HEK293 (cell line): ENCODE data around the gene RINL.

Experiments used
- CTCF ChIA-PET: fragments of 350-600 bp; formaldehyde crosslinking; extraction: SDS; loops from one replicate; lab custom pipeline; 2021; ENCODE audit warnings: antibody characterized with exemption; lab: Yijun Ruan, JAX
- POLR2A ChIA-PET: fragments of 300-600 bp; formaldehyde crosslinking; extraction: SDS; loops from one replicate; lab custom pipeline; 2020; ENCODE audit warnings: antibody characterized with exemption, inconsistent platforms; lab: Yijun Ruan, JAX
- H3K27ac ChIP-seq: fragments of 200-500 bp; sonication (Bioruptor generic); 2 replicates; pipeline ENCODE4 v1.5.1; 2014; ENCODE audit warnings: low read depth, low read length, control low read depth, inconsistent platforms; ENCODE audit errors: extremely low read depth
- H3K36me3 ChIP-seq, 2 experiments: fragments of 200-500 bp in 1 of 2; sonication (Bioruptor generic) in 1 of 2; 1 replicate in 1 of 2; 2 replicates in 1 of 2; pipeline ENCODE4 v1.5.1; 2014 to 2017; ENCODE audit warnings: inconsistent platforms in 2 of 2, low read length in 2 of 2; ENCODE audit not compliant: control insufficient read depth in 2 of 2, insufficient read depth in 1 of 2
- H3K4me1 ChIP-seq: fragments of 200-500 bp; sonication (Bioruptor generic); 2 replicates; pipeline ENCODE4 v1.5.1; 2014; ENCODE audit warnings: mild to moderate bottlenecking, low read length, inconsistent platforms; ENCODE audit not compliant: control insufficient read depth, insufficient read depth
- H3K4me3 ChIP-seq: 2 replicates; pipeline ENCODE4 v1.5.1; 2011; ENCODE audit warnings: low read depth, mild to moderate bottlenecking, control low read depth, low read length, moderate library complexity
- H3K9me3 ChIP-seq: fragments of 200-500 bp; sonication (Bioruptor generic); 2 replicates; pipeline ENCODE4 v1.5.1; 2014; ENCODE audit warnings: low read depth, low read length, inconsistent platforms; ENCODE audit not compliant: control insufficient read depth, insufficient read depth
- HOXD13 ChIP-seq: sonication (generic); formaldehyde crosslinking; IDR thresholded peaks from 2 replicates; pipeline ENCODE4 v1.8.0; 2022; ENCODE audit warnings: missing genetic modification reagents, borderline replicate concordance
- KLF10 ChIP-seq: fragments of 450-650 bp; IDR thresholded peaks from 2 replicates; pipeline ENCODE4 v1.5.1; 2018; ENCODE audit warnings: missing biosample characterization, mild to moderate bottlenecking, missing genetic modification characterization
- KLF9 ChIP-seq: fragments of 450-650 bp; formaldehyde crosslinking; IDR thresholded peaks from 2 replicates; pipeline ENCODE4 v1.5.1; 2016; ENCODE audit warnings: missing biosample characterization, missing genetic modification characterization, low read depth
- PRDM2 ChIP-seq: fragments of 450-650 bp; formaldehyde crosslinking; IDR thresholded peaks from 2 replicates; pipeline ENCODE4 v1.5.1; 2016; ENCODE audit warnings: missing biosample characterization, missing genetic modification characterization, borderline replicate concordance
- SALL2 ChIP-seq: fragments of 450-650 bp; formaldehyde crosslinking; IDR thresholded peaks from 2 replicates; pipeline ENCODE4 v1.5.0; 2017; ENCODE audit warnings: missing biosample characterization, mild to moderate bottlenecking, missing genetic modification characterization, borderline replicate concordance
- SCRT1 ChIP-seq: fragments of 450-650 bp; formaldehyde crosslinking; IDR thresholded peaks from 2 replicates; pipeline ENCODE4 v1.5.1; 2016; ENCODE audit warnings: missing biosample characterization, missing genetic modification characterization, borderline replicate concordance
- TCF7L2 ChIP-seq: IDR thresholded peaks from 2 replicates; pipeline ENCODE4 v1.6.1; 2011; ENCODE audit warnings: low read depth, mild to moderate bottlenecking, inconsistent platforms, low read length, moderate library complexity, borderline replicate concordance
- ZBTB20 ChIP-seq: fragments of 450-650 bp; formaldehyde crosslinking; IDR thresholded peaks from 2 replicates; pipeline ENCODE4 v1.5.1; 2016; ENCODE audit warnings: missing biosample characterization, missing genetic modification characterization
- ZBTB21 ChIP-seq: fragments of 450-650 bp; formaldehyde crosslinking; IDR thresholded peaks from 2 replicates; pipeline ENCODE4 v1.5.1; 2017; ENCODE audit warnings: missing biosample characterization, missing genetic modification characterization
- ZNF112 ChIP-seq: fragments of 450-650 bp; formaldehyde crosslinking; IDR thresholded peaks from 2 replicates; pipeline ENCODE4 v1.5.0; 2017; ENCODE audit warnings: missing biosample characterization, missing genetic modification characterization
- ZNF175 ChIP-seq: fragments of 450-650 bp; formaldehyde crosslinking; IDR thresholded peaks from 2 replicates; pipeline ENCODE4 v1.5.1; 2016; ENCODE audit warnings: missing biosample characterization, missing genetic modification characterization
- ZNF2 ChIP-seq: fragments of 450-650 bp; formaldehyde crosslinking; IDR thresholded peaks from 2 replicates; pipeline ENCODE4 v1.5.1; 2016; ENCODE audit warnings: missing biosample characterization, missing genetic modification characterization
- ZNF223 ChIP-seq: fragments of 450-650 bp; formaldehyde crosslinking; IDR thresholded peaks from 2 replicates; pipeline ENCODE4 v1.5.1; 2016; ENCODE audit warnings: missing biosample characterization, missing genetic modification characterization
- ZNF26 ChIP-seq: fragments of 450-650 bp; formaldehyde crosslinking; IDR thresholded peaks from 2 replicates; pipeline ENCODE4 v1.5.1; 2016; ENCODE audit warnings: missing biosample characterization, missing genetic modification characterization
- ZNF292 ChIP-seq: fragments of 450-650 bp; formaldehyde crosslinking; IDR thresholded peaks from 2 replicates; pipeline ENCODE4 v1.5.1; 2016; ENCODE audit warnings: low read depth, missing biosample characterization, missing genetic modification characterization, borderline replicate concordance
- ZNF423 ChIP-seq: fragments of 450-650 bp; formaldehyde crosslinking; IDR thresholded peaks from 2 replicates; pipeline ENCODE4 v1.5.1; 2016; ENCODE audit warnings: missing biosample characterization, missing genetic modification characterization
- ZNF654 ChIP-seq: fragments of 450-650 bp; formaldehyde crosslinking; IDR thresholded peaks from 2 replicates; pipeline ENCODE4 v1.5.1; 2016; ENCODE audit warnings: low read depth, missing biosample characterization, missing genetic modification characterization
- ZNF777 ChIP-seq: fragments of 450-650 bp; formaldehyde crosslinking; IDR thresholded peaks from 2 replicates; pipeline ENCODE4 v1.5.1; 2017; ENCODE audit warnings: missing biosample characterization, missing genetic modification characterization, borderline replicate concordance
- ZNF830 ChIP-seq: fragments of 450-650 bp; IDR thresholded peaks from 2 replicates; pipeline ENCODE4 v1.5.0; 2018; ENCODE audit warnings: missing biosample characterization, missing genetic modification characterization, low read depth, mild to moderate bottlenecking, moderate library complexity
- ZSCAN16 ChIP-seq: fragments of 450-650 bp; formaldehyde crosslinking; IDR thresholded peaks from 2 replicates; pipeline ENCODE4 v1.5.1; 2016; ENCODE audit warnings: missing biosample characterization, missing genetic modification characterization
- ZSCAN18 ChIP-seq: fragments of 450-650 bp; formaldehyde crosslinking; IDR thresholded peaks from 2 replicates; pipeline ENCODE4 v1.5.1; 2016; ENCODE audit warnings: missing biosample characterization, missing genetic modification characterization

Gene RINL

GRCh38 chr19:38867171-38867780, 10.8 kb downstream of the RINL start:
- CTCF ChIA-PET = interaction anchor here (0.9 to 5.7 kb wide), 4 partner anchors 14 to 352 kb away, joined by 3 to 48 read pairs (median 4); no protein-coding TSS in a partner anchor
- POLR2A ChIA-PET = interaction anchor here (1.0 to 2.7 kb wide), 2 partner anchors 18 to 23 kb away, joined by 4 to 7 read pairs; no protein-coding TSS in a partner anchor
- peaks cover 4 to 5% of the 10 kb centered on the region in 2 experiments; a peak in 2 of 3 replicates for H3K36me3 ChIP-seq
- no peaks in the 10 kb centered on the region for H3K9me3 ChIP-seq
- peaks cover 13% of the 10 kb centered on the region for H3K4me1 ChIP-seq
- no peak for TF ChIP-seq KLF9 (tag by site-specific recombination)
- H3K27ac ChIP-seq = no peak overlapping the region
- no peak overlapping the region for H3K4me3 ChIP-seq

- H3K4me1 ChIP-seq = peaks cover 18% of the 10 kb centered on the region
- H3K36me3 ChIP-seq = no peaks in the 10 kb centered on the region; a peak in 1 of 3 replicates
- H3K9me3 ChIP-seq = no peaks in the 10 kb centered on the region
- H3K27ac ChIP-seq = peak overlapping the region; percentile 91
- CTCF ChIA-PET = interaction anchor here (0.6 to 5.7 kb wide), 11 partner anchors 9 to 459 kb away, joined by 3 to 48 read pairs (median 4); partner anchors contain the start of genes FAM98C and RINL
- H3K4me3 ChIP-seq = no peak overlapping the region
- POLR2A ChIA-PET = interaction anchor here (0.9 to 2.9 kb wide), 10 partner anchors 10 to 68 kb away, joined by 3 to 35 read pairs (median 4); partner anchors contain the start of genes ECH1, NFKBIB, RINL and SIRT2
- TF ChIP-seq TCF7L2 (no peak), ZBTB21 (tag by site-specific recombination) (peak; percentile 79), ZNF175 (tag by site-specific recombination) (no peak), ZSCAN16 (tag by site-specific recombination) (peak; percentile 78), ZNF112 (tag by site-specific recombination) (no peak), ZNF26 (tag by site-specific recombination) (no peak), ZNF830 (tag by site-specific recombination) (no peak), ZNF777 (tag by site-specific recombination) (no peak), SALL2 (tag by site-specific recombination) (no peak), HOXD13 (CRISPR knock-in tag) (no peak), SCRT1 (tag by site-specific recombination) (peak; percentile 99), KLF10 (peak; percentile 79), ZNF423 (peak; percentile 58; the same call in 1 of the 2 replicates), ZSCAN18 (tag by site-specific recombination) (peak; percentile 14; the same call in 1 of the 2 replicates), ZNF292 (tag by site-specific recombination) (no peak), ZBTB20 (tag by site-specific recombination) (peak; percentile 52), ZNF223 (tag by site-specific recombination) (no peak; the same call in 1 of the 2 replicates), ZNF654 (tag by site-specific recombination) (no peak), ZNF2 (tag by site-specific recombination) (peak; percentile 86), PRDM2 (tag by site-specific recombination) (no peak)
Observed at GRCh38 chr19:38862321-38863059, 15.6 kb downstream of the RINL start.
